Left forelimb (tissue), 1 donor: ENCODE results near the gene RBSN.
"Not testable (repeated sequence)": the region's sequence is repeated elsewhere in the genome, so short reads cannot be mapped to it uniquely, and the experiment has no call there.

Experiments
- DNase-seq: peaks from one replicate; pipeline ENCODE4 v3.0.0-alpha.2; 2018; ENCODE audit warnings: low spot score

The RBSN gene

GRCh38 chr3:15098503-15099363 is at the start of gene RBSN:
Gene RBSN (minus strand): TSS chr3:15099148. CDS start chr3:15096120, 3,028 bp downstream.
- DNase-seq = peak; percentile 96

- no peak for DNase-seq
These were observed 49.7 kb upstream of the RBSN start for GRCh38 chr3:15148614-15149013.

- DNase-seq = not testable (repeated sequence)
These were observed 37.9 kb upstream of the RBSN start for GRCh38 chr3:15136885-15137284.

GRCh38 chr3:15134968-15135367 is 36.0 kb upstream of the RBSN start:
- not testable (repeated sequence) for DNase-seq

GRCh38 chr3:15128403-15128802 is 29.5 kb upstream of the RBSN start:
- not testable (repeated sequence) for DNase-seq

- DNase-seq = not testable (repeated sequence)
These were observed 28.0 kb upstream of the RBSN start for GRCh38 chr3:15126975-15127374.

GRCh38 chr3:15122398-15122797 is 23.4 kb upstream of the RBSN start:
- no peak for DNase-seq

- DNase-seq = no peak
These were observed 23.0 kb upstream of the RBSN start for GRCh38 chr3:15121936-15122335.

GRCh38 chr3:15120986-15121385 is 22.0 kb upstream of the RBSN start:
- no peak for DNase-seq

GRCh38 chr3:15117011-15117410 is 18.1 kb upstream of the RBSN start:
- DNase-seq = no peak

GRCh38 chr3:15116032-15116669 is 17.2 kb upstream of the RBSN start:
- no peak for DNase-seq

GRCh38 chr3:15114466-15115358 is 15.8 kb upstream of the RBSN start:
- no peak for DNase-seq

- DNase-seq = no peak
These were observed 14.9 kb upstream of the RBSN start for GRCh38 chr3:15113884-15114283.

GRCh38 chr3:15113471-15113870 is 14.5 kb upstream of the RBSN start:
- no peak for DNase-seq

- no peak for DNase-seq
These were observed 13.1 kb upstream of the RBSN start for GRCh38 chr3:15112011-15112410.

- DNase-seq = no peak
These were observed 11.3 kb upstream of the RBSN start for GRCh38 chr3:15110206-15110605.

- no peak for DNase-seq
These were observed 9.9 kb upstream of the RBSN start for GRCh38 chr3:15108869-15109268.

- DNase-seq = peak; percentile 77
These were observed 9.2 kb upstream of the RBSN start for GRCh38 chr3:15108082-15108545.

GRCh38 chr3:15107075-15107947 is 8.4 kb upstream of the RBSN start:
- DNase-seq = no peak

GRCh38 chr3:15102836-15103235 is 3.9 kb upstream of the RBSN start:
- no peak for DNase-seq

GRCh38 chr3:15102256-15102655 is 3.3 kb upstream of the RBSN start:
- no peak for DNase-seq
